ENCODE measurements around the gene TTC34.

DNA sequence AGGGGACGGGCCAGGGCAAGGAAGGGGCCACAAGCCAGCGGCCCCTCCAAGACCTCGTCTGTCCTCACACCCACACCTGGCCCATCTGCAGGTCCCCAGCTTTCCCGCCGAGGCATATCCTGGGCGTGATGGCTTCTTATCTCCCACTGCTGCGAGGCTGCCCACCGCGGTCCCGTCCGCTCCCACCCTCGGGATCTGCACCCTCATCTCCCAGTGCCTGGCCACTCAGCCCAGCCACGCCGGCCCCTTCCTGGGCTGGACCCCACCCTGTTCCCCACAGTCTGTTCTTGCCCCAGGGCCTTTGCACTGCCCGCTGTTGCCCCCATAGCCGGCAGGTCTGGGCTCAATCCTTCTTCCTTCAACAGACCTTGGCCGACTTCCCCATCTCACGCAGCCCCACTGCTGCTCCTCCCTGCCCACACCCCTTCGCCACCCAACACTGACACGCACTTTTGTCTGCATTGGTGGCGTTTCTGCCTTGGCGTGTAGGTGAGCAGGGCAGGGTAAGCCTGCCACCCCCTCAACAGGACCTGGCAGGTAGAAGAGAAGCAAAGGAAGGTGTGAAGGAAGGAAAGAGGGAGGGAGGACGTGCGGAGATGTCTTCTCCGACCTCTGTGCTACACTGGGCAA lies 4.4 kb upstream of the TTC34 start:
- TF ChIP-seq, protein P1, sequence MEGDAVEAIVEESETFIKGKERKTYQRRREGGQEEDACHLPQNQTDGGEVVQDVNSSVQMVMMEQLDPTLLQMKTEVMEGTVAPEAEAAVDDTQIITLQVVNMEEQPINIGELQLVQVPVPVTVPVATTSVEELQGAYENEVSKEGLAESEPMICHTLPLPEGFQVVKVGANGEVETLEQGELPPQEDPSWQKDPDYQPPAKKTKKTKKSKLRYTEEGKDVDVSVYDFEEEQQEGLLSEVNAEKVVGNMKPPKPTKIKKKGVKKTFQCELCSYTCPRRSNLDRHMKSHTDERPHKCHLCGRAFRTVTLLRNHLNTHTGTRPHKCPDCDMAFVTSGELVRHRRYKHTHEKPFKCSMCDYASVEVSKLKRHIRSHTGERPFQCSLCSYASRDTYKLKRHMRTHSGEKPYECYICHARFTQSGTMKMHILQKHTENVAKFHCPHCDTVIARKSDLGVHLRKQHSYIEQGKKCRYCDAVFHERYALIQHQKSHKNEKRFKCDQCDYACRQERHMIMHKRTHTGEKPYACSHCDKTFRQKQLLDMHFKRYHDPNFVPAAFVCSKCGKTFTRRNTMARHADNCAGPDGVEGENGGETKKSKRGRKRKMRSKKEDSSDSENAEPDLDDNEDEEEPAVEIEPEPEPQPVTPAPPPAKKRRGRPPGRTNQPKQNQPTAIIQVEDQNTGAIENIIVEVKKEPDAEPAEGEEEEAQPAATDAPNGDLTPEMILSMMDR (IDR thresholded peaks at IDR 0.05) = no peak
- no peak for TF ChIP-seq ZFX (IDR thresholded peaks at IDR 0.05; ENCODE audit: borderline replicate concordance)
